Breast epithelium (tissue), 4 donors: ENCODE results near the gene MLST8. TPM values are rescaled to one million over a fixed set of nuclear protein-coding genes. Genes with fewer than 3 reads are reported as not detected.
A peak's percentile ranks its signal among the peaks of the same experiment; 100 is the strongest.

Source experiments
- DNase-seq, 2 donors: peaks; one replicate each; pipeline ENCODE4 v3.0.0-alpha.2; 2019; ENCODE audit warnings: low spot score in 2 of 2
- H3K27ac ChIP-seq, 2 donors: fragments of 200-600 bp; sonication (generic) in 1 of 2; one replicate each; pipeline ENCODE4 v1.5.1; 2016 to 2019; ENCODE audit warnings: mild to moderate bottlenecking in 1 of 2
- H3K27me3 ChIP-seq, 2 donors: fragments of 200-600 bp; sonication (generic) in 1 of 2; one replicate each; pipeline versions ENCODE4 v1.5.1 to v1.6.0; 2017 to 2019; ENCODE audit warnings: control low read depth in 1 of 2, mild to moderate bottlenecking in 1 of 2
- H3K36me3 ChIP-seq: fragments of 200-600 bp; one replicate; pipeline ENCODE4 v1.5.1; 2019
- H3K4me1 ChIP-seq, 2 donors: fragments of 200-600 bp; sonication (generic); one replicate each; pipeline ENCODE4 v1.5.1; 2016 to 2019; ENCODE audit warnings: control low read depth in 1 of 2
- H3K4me3 ChIP-seq, 3 donors: fragments of 200-600 bp; sonication (generic); 1 replicate in 2 of 3; 2 replicates in 1 of 3; pipeline ENCODE4 v1.5.1; 2016 to 2019; ENCODE audit warnings: mild to moderate bottlenecking in 3 of 3, moderate library complexity in 2 of 3
- H3K9me3 ChIP-seq, 2 donors: fragments of 200-600 bp; sonication (generic) in 1 of 2; one replicate each; pipeline ENCODE4 v1.5.1; 2016 to 2019; ENCODE audit warnings: control low read depth in 1 of 2
- POLR2A ChIP-seq: fragments of 450-650 bp; IDR thresholded peaks from one replicate; pipeline ENCODE4 v1.6.1; 2016; ENCODE audit warnings: antibody characterized with exemption, mild to moderate bottlenecking, moderate library complexity
- POLR2AphosphoS5 ChIP-seq, 3 donors: sonication (generic); formaldehyde crosslinking; IDR thresholded peaks; one replicate each; pipeline ENCODE4 v1.6.1; 2017; ENCODE audit warnings: antibody characterized with exemption in 3 of 3
- intact Hi-C: fragments of 100-400 bp; cut with DNase I; formaldehyde crosslinking; loops from one replicate; pipeline ENCODE4 v1.15.1; 2023; ENCODE audit warnings: low total_unique reads
- total RNA-seq, 3 donors: library from RNA; depleted of rRNA; stranded (reverse); fragments of >200 nt; gene quantifications; one replicate each; pipeline ENCODE4 v1.1.0, GENCODE V29; 2016
- TF ChIP-seq, protein P1 (sequence below), 3 donors: fragments of 450-650 bp; IDR thresholded peaks; one replicate each; pipeline ENCODE4 v1.5.1; 2016 to 2017; ENCODE audit warnings: antibody characterized with exemption in 3 of 3, mild to moderate bottlenecking in 3 of 3, moderate library complexity in 3 of 3

Gene MLST8
- total RNA-seq, 3 donors from 2014 or later, result 42.7 to 48.1 (median 46.5) TPM

DNA sequence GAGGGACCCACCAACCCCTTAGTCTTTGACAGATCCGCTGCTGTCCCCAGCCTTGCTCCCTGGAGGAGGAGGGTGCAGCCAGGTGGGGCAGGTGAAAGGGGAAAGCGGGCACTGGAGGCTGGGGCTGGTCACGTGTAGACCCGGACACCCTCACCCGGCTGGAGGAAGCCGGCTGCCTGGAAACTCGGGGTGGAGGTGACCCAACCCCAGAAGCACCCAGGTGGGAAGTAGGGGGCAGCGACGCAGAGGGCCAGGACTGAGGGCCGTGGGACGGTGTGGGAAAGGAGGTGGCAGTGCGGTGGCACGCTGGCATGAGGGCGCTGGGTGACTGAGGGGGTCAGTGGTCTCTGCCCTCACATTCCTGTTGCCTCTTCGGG lies 47.0 kb upstream of the MLST8 start:
- Histone ChIP-seq H3K36me3 (no peaks in the 10 kb centered on the region), H3K27ac (peak overlapping the region; percentile 84 to 97), H3K4me3 (peak overlapping the region in 1 of 3 donors; percentile 89), H3K27me3 (no peaks in the 10 kb centered on the region), H3K4me1 (peaks cover 47 to 58% of the 10 kb centered on the region in 2 donors), H3K9me3 (no peaks in the 10 kb centered on the region)
- intact Hi-C loops, result no loop called here
- TF ChIP-seq POLR2A, result no peak
- TF ChIP-seq, protein P1, sequence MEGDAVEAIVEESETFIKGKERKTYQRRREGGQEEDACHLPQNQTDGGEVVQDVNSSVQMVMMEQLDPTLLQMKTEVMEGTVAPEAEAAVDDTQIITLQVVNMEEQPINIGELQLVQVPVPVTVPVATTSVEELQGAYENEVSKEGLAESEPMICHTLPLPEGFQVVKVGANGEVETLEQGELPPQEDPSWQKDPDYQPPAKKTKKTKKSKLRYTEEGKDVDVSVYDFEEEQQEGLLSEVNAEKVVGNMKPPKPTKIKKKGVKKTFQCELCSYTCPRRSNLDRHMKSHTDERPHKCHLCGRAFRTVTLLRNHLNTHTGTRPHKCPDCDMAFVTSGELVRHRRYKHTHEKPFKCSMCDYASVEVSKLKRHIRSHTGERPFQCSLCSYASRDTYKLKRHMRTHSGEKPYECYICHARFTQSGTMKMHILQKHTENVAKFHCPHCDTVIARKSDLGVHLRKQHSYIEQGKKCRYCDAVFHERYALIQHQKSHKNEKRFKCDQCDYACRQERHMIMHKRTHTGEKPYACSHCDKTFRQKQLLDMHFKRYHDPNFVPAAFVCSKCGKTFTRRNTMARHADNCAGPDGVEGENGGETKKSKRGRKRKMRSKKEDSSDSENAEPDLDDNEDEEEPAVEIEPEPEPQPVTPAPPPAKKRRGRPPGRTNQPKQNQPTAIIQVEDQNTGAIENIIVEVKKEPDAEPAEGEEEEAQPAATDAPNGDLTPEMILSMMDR (IDR thresholded peaks at IDR 0.05), result no peak
- TF ChIP-seq POLR2AphosphoS5 (IDR thresholded peaks at IDR 0.05), result no peak
- DNase-seq, result no peak

- peaks cover 37 to 53% of the 10 kb centered on the region in 2 donors for H3K4me1 ChIP-seq
- H3K27me3 ChIP-seq, result no peaks in the 10 kb centered on the region
- H3K9me3 ChIP-seq, result no peaks in the 10 kb centered on the region
- no peaks in the 10 kb centered on the region for H3K36me3 ChIP-seq
- no peak for TF ChIP-seq POLR2AphosphoS5 (IDR thresholded peaks at IDR 0.05)
- TF ChIP-seq, protein P1 (IDR thresholded peaks at IDR 0.05), result no peak
- TF ChIP-seq POLR2A, result no peak
- DNase-seq, result no peak
- peak overlapping the region; percentile 84 to 97 for H3K27ac ChIP-seq
- intact Hi-C loops, result no loop called here
- H3K4me3 ChIP-seq, result peak overlapping the region; percentile 21 to 89 (median 38)
Measured at GRCh38 chr16:2159175-2159838, 45.9 kb upstream of the MLST8 start.

GRCh38 chr16:2160915-2161551 lies 44.2 kb upstream of the MLST8 start:
- H3K4me1 ChIP-seq, result peaks cover 37 to 53% of the 10 kb centered on the region in 2 donors
- H3K4me3 ChIP-seq, result peak overlapping the region in 2 of 3 donors; percentile 38 to 49
- no peak for DNase-seq
- no peaks in the 10 kb centered on the region for H3K36me3 ChIP-seq
- H3K27me3 ChIP-seq, result no peaks in the 10 kb centered on the region
- no peaks in the 10 kb centered on the region for H3K9me3 ChIP-seq
- peak overlapping the region; percentile 92 to 97 for H3K27ac ChIP-seq
- intact Hi-C loops, result no loop called here
- no peak for TF ChIP-seq POLR2A
- TF ChIP-seq, protein P1 (IDR thresholded peaks at IDR 0.05), result no peak
- TF ChIP-seq POLR2AphosphoS5 (IDR thresholded peaks at IDR 0.05), result peak in 2 of 3 donors; percentile 17 to 29

DNA sequence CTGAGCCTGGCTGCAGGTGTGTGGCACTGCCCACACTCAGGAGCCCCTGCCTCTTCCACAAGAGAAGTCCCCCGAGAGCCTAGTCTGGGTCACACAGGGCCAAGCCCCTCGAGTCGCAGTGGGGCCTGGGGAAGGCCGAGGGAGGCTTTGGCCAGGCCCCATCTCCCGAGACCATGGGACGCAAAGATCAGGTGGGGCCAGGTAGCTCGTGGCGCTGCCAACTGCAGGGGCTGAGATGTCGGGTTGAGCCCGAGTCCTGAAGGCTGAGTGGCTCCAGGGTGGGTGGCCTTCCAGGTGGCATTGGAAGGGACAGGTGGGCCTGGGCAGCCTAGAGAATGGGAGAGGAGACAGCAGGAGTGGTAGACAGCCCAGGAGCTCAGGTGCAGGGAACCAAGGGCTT lies 43.3 kb upstream of the MLST8 start:
- Histone ChIP-seq H3K36me3 (no peaks in the 10 kb centered on the region), H3K9me3 (no peaks in the 10 kb centered on the region), H3K4me1 (peaks cover 31 to 45% of the 10 kb centered on the region in 2 donors), H3K27ac (peak overlapping the region; percentile 92 to 97), H3K27me3 (no peaks in the 10 kb centered on the region), H3K4me3 (peak overlapping the region in 1 of 3 donors; percentile 49)
- TF ChIP-seq POLR2AphosphoS5 (IDR thresholded peaks at IDR 0.05) (no peak), POLR2A (no peak)
- TF ChIP-seq, protein P1 (IDR thresholded peaks at IDR 0.05), result no peak
- DNase-seq, result no peak
- intact Hi-C loops, result no loop called here

- H3K27me3 ChIP-seq, result no peaks in the 10 kb centered on the region
- H3K27ac ChIP-seq, result peak overlapping the region; percentile 92 to 97
- no peaks in the 10 kb centered on the region for H3K9me3 ChIP-seq
- DNase-seq, result no peak
- H3K36me3 ChIP-seq, result no peaks in the 10 kb centered on the region
- intact Hi-C loops, result no loop called here
- peaks cover 28 to 38% of the 10 kb centered on the region in 2 donors for H3K4me1 ChIP-seq
- H3K4me3 ChIP-seq, result peak overlapping the region in 1 of 3 donors; percentile 20
- TF ChIP-seq, protein P1 (IDR thresholded peaks at IDR 0.05), result no peak
- TF ChIP-seq POLR2A (no peak), POLR2AphosphoS5 (IDR thresholded peaks at IDR 0.05) (no peak)
Measured at GRCh38 chr16:2162676-2163118, 42.6 kb upstream of the MLST8 start.
